Endodermal cell (in vitro differentiated cells): ENCODE measurements around the gene PPP2R3A. TPM values are rescaled to one million over a fixed set of nuclear protein-coding genes. Genes with fewer than 3 reads are reported as not detected.

Experiments used
- DNase-seq: peaks from one replicate; pipeline ENCODE4 v3.0.0-alpha.2; 2017
- H3K27ac ChIP-seq: 2 replicates; pipeline ENCODE4 v1.5.1; 2013; ENCODE audit warnings: mild to moderate bottlenecking, low read depth, low read length, moderate library complexity
- H3K27me3 ChIP-seq: 2 replicates; pipeline ENCODE4 v1.6.1; 2013; ENCODE audit warnings: mild to moderate bottlenecking, low read length, moderate library complexity; ENCODE audit not compliant: insufficient read depth, control insufficient read depth, poor library complexity, severe bottlenecking
- H3K36me3 ChIP-seq: 2 replicates; pipeline ENCODE4 v1.7.0; 2013; ENCODE audit warnings: mild to moderate bottlenecking, low read length, moderate library complexity; ENCODE audit not compliant: control insufficient read depth, insufficient read depth
- H3K4me1 ChIP-seq: one replicate; pipeline ENCODE4 v1.7.0; 2013; ENCODE audit warnings: low read length; ENCODE audit not compliant: control insufficient read depth, insufficient read depth
- H3K4me3 ChIP-seq: 2 replicates; pipeline ENCODE4 v1.5.1; 2013; ENCODE audit warnings: mild to moderate bottlenecking, low read length, moderate library complexity
- H3K9ac ChIP-seq: 2 replicates; pipeline ENCODE4 v1.6.1; 2013; ENCODE audit warnings: mild to moderate bottlenecking, low read length, moderate library complexity; ENCODE audit not compliant: poor library complexity, severe bottlenecking; ENCODE audit errors: extremely low read depth
- H3K9me3 ChIP-seq: 2 replicates; pipeline ENCODE4 v1.6.1; 2013; ENCODE audit warnings: mild to moderate bottlenecking, low read length, moderate library complexity; ENCODE audit not compliant: control insufficient read depth
- H3K27ac Mint-ChIP-seq: 2 replicates; pipeline ENCODE4 v1.8.0; 2020; ENCODE audit warnings: mixed read lengths
- H3K27me3 Mint-ChIP-seq: 2 replicates; pipeline ENCODE4 v1.8.0; 2021; ENCODE audit warnings: mild to moderate bottlenecking, mixed read lengths; ENCODE audit not compliant: insufficient read depth
- H3K36me3 Mint-ChIP-seq: 2 replicates; pipeline ENCODE4 v1.8.0; 2020; ENCODE audit warnings: low read depth, mixed read lengths
- H3K4me1 Mint-ChIP-seq: 2 replicates; pipeline ENCODE4 v1.8.0; 2020; ENCODE audit warnings: mixed read lengths
- H3K4me3 Mint-ChIP-seq: 2 replicates; pipeline ENCODE4 v1.8.0; 2020; ENCODE audit warnings: mild to moderate bottlenecking, moderate library complexity, mixed read lengths
- H3K9me3 Mint-ChIP-seq: 2 replicates; pipeline ENCODE4 v1.8.0; 2020; ENCODE audit warnings: mild to moderate bottlenecking, mixed read lengths
- CTCF ChIP-seq: fragments of 200-600 bp; sonication (generic); conservative IDR thresholded peaks from 2 replicates; pipeline ENCODE4 v1.5.0; 2021; ENCODE audit warnings: antibody characterized with exemption, mild to moderate bottlenecking
- WGBS, 2 experiments: methylation state at CpG; one replicate each; pipeline versions ENCODE4 v1.1.5 to v1.1.7; 2013; ENCODE audit warnings: missing lambda C conversion rate in 2 of 2, mixed read lengths in 1 of 2; ENCODE audit not compliant: insufficient coverage in 1 of 2, insufficient read length in 1 of 2; 5-methylcytosine and 5-hydroxymethylcytosine counted together
- total RNA-seq, 2 donors: library from RNA; stranded (reverse); fragmentation: NEBNext Ultra II Directional in 1 of 2; extraction: Animal tissue kit (Norgen Biotek cat#: 25700) in 1 of 2; gene quantifications; 2 replicates in 1 of 2; 3 replicates in 1 of 2; pipeline ENCODE4 v1.2.1, GENCODE V29; 2021

Gene PPP2R3A
- total RNA-seq, 2 donors from 2014 or later: 12.5 to 16.5 TPM

DNA sequence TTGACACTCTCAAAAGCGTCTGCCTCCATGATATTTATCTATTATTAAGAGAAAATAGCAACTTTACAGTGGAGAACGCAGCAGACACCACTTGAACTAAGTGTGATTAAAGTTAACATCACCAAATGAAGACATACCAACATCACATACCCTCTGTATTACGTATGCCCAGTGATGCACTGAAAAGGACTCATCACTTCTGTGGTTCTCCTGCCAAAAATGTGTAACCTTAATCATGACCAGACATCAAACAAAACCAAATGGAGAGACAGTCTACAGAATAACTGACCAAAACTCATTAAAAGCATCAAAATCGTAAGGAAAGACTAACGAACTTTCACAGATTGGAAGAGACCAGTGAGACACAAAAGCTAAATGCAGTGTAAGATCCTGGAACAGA, 103.2 kb downstream of the PPP2R3A start:
- no peaks in the 10 kb centered on the region for H3K9me3 ChIP-seq
- peaks cover 8% of the 10 kb centered on the region for H3K36me3 Mint-ChIP-seq
- no peak overlapping the region for H3K27ac Mint-ChIP-seq
- no peak for DNase-seq
- H3K9me3 Mint-ChIP-seq: no peaks in the 10 kb centered on the region
- no peaks in the 10 kb centered on the region for H3K36me3 ChIP-seq
- H3K4me3 Mint-ChIP-seq: no peak overlapping the region
- no peaks in the 10 kb centered on the region for H3K4me1 ChIP-seq
- no peak for TF ChIP-seq CTCF
- H3K9ac ChIP-seq: no peak overlapping the region
- no peaks in the 10 kb centered on the region for H3K27me3 ChIP-seq
- no peak overlapping the region for H3K27ac ChIP-seq
- peaks cover 10% of the 10 kb centered on the region for H3K4me1 Mint-ChIP-seq
- no peak overlapping the region for H3K4me3 ChIP-seq
- H3K27me3 Mint-ChIP-seq: no peaks in the 10 kb centered on the region
- WGBS, 2 experiments: 90 to 100% methylated on average over 2 to 5 of the region's 5 CpGs

DNA sequence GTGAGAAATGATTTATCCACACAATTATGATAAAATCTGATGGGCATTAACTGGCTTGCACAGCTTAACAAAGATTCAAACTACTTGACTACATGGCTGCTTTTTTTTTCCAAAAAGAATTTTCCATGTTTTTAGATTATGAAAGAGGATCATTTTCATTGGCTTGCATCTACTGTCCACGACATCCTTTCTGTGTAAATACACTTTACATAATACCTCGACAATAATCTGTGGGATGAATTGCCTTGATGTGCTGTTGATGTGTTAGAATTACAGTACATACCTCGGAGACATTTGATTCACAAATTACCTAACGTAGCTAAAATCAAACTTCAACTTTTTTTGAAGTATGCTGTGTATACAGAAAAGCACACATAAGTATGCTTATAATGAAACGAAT, 104.4 kb downstream of the PPP2R3A start:
- Mint-ChIP-seq H3K4me1 (peaks cover 10% of the 10 kb centered on the region), H3K27me3 (no peaks in the 10 kb centered on the region), H3K27ac (no peak overlapping the region), H3K4me3 (no peak overlapping the region), H3K9me3 (no peaks in the 10 kb centered on the region), H3K36me3 (peaks cover 8% of the 10 kb centered on the region)
- Histone ChIP-seq H3K27me3 (no peaks in the 10 kb centered on the region), H3K4me3 (no peak overlapping the region), H3K4me1 (no peaks in the 10 kb centered on the region), H3K9me3 (no peaks in the 10 kb centered on the region), H3K36me3 (no peaks in the 10 kb centered on the region), H3K27ac (no peak overlapping the region), H3K9ac (no peak overlapping the region)
- no peak for TF ChIP-seq CTCF
- DNase-seq: no peak
- WGBS, 2 experiments: 94 to 100% methylated on average over 2 to 3 of the region's 5 CpGs

DNA sequence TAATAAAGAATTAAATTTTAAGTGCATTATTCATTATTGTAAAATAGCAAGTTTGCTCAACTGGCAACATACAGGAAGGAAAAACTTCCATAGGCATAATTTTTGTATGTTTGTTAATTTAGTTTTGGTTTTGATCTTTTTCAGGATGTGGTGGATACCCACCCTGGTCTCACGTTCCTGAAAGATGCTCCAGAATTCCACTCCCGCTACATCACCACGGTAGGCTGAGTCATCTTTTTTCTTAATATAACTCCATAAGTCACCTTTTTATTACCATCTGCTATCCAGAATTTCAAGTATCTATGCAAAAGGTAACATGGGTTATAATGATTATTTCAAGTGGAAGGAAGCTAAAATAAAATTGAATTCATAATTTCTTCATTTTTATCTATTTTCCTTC, 104.8 kb downstream of the PPP2R3A start:
- Mint-ChIP-seq H3K4me1 (peaks cover 11% of the 10 kb centered on the region), H3K36me3 (peaks cover 8% of the 10 kb centered on the region), H3K9me3 (no peaks in the 10 kb centered on the region), H3K27ac (no peak overlapping the region), H3K27me3 (no peaks in the 10 kb centered on the region), H3K4me3 (no peak overlapping the region)
- H3K27ac ChIP-seq: no peak overlapping the region
- no peaks in the 10 kb centered on the region for H3K9me3 ChIP-seq
- H3K4me3 ChIP-seq: no peak overlapping the region
- WGBS, 2 experiments: 79% methylated on average over 3 of the region's 3 CpGs; no CpG with 5 or more reads in 1 of the 2 experiments
- H3K9ac ChIP-seq: no peak overlapping the region
- H3K27me3 ChIP-seq: no peaks in the 10 kb centered on the region
- no peak for DNase-seq
- no peak for TF ChIP-seq CTCF
- H3K36me3 ChIP-seq: no peaks in the 10 kb centered on the region
- H3K4me1 ChIP-seq: no peaks in the 10 kb centered on the region
